GM21528 (cell line): ENCODE results near the gene CNNM3.
"Not testable (repeated sequence)": the region's sequence is repeated elsewhere in the genome, so short reads cannot be mapped to it uniquely, and the experiment has no call there.

ENCODE experiments used
- ATAC-seq: cut with Tn5 transposase; IDR thresholded peaks from one replicate; pipeline ENCODE4 v1.9.1; 2021; ENCODE audit warnings: mild to moderate bottlenecking, moderate library complexity; ENCODE audit not compliant: unreplicated experiment, low FRiP score

CNNM3 gene

DNA sequence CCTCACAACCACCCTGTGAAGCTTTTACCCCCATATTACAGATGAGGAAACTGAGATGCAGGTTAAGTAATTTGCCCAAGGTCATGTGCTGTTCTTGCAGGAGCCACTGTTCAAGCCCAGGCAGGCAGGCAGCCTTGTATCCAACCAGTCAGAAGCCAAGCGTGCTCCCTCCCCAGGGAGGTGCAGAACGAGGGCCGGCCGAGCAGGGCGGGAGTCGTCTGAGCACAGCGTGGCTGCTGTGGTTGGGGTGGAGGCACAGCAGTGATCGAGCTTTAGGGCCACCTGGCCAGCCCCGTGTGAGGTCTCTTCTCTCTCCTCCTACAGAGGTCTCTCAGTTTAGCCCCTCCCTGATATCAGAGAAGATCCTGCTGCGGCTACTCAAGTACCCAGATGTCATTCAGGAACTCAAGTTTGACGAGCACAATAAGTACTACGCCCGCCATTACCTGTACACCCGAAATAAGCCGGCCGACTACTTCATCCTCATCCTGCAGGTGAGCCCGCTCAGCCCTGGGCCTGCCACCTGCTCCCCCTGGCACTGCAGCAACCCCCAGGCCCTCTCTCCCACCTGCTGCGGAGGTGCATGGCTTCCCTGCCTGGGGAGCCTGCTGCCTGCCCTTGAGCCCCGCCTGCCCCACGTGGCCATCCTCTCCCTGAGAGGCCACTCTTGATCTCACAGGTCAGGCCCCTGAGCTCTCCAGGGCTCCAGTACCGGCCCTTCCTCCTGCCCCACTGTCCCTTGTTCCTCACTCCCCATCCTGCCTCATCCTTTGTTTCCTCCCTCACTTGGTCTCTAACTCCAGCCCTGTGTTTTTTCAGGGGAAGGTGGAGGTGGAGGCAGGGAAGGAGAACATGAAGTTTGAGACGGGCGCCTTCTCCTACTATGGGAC is 17.1 kb upstream of the CNNM3 start:
- no peak for ATAC-seq

- ATAC-seq, result no peak
Observed at GRCh38 chr2:96799623-96799935, 16.5 kb upstream of the CNNM3 start.

DNA sequence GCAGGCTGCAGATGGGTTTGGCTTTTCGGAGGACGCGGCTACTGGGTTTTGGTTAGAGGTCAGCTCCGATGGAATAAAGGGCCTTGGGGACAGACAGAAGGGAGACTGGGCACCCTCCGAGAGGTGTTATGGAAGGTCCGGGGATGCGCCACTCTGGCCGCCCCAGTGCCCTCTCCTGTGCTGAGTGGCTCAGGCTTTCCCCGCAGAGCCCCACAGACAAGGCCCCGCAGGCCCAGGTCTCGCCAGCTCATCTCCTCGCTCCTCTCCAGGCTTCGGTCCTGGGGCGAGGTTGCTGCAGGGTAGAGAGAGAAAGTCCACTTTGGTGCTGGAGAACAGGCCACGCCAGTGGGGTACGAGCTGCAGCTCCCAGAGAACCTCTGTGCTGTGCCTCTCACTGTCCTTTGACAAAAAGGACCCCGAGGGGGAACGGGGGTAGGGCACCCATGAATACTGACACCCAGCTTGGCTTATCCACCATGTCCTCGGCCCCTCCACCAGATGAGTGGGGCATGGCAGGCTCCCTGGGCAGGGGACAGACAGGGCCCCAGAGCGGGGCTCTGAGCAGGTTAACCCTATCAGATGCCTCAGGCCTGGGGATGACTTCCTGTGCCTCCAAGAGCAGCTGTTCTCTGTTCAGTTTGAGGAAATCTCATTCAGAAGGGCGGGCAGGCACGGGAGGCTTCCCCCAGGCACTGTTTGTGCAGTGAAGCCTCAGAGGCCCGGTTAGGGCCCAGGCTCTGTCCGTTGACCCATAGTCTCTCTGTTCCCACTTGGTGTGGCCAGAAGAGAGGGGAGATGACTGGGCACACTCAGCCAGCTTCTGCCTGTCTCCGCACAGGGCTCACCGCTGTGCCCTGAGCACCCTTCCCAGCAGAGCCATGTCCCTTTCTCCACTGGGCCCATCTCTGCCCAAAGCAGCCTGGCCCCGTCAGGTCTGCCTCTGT is 15.7 kb upstream of the CNNM3 start:
- peak; percentile 16 for ATAC-seq

- peak; percentile 75 for ATAC-seq
Observed at GRCh38 chr2:96801005-96801785, 14.9 kb upstream of the CNNM3 start.

DNA sequence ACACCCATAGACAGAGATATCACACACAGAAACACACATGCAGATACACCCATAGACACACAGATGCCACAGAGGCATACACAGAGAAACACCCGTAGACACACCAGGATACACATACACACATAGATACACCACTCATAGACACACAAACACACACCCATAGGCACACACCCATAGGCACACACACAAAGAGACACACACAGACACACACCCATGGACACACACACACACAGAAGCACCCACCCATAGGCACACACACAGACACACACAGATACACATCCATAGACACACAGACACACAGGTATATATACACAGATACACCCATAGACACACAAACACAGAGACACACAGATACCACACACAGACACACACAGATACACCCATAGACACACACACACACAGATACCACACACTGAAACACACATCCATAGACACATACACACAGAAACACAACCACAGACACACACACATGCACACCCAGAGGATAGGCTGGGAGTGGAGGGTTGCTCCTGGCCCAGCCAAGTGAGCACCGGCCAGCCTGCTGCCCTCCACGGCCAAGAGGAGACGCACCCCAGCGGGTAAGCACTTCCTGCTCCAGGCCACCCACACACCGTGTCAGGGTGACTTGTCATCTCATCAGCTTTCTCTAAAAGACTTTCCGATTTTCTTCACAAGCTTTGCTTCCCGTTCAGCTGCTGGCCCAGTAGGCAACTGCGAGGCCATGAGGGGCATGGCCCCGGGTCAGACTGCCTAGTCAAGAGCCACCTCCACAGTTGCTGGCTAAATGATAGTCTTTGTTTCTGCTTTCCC is 14.1 kb upstream of the CNNM3 start:
- no peak for ATAC-seq

GRCh38 chr2:96802721-96803120 is 13.3 kb upstream of the CNNM3 start:
- no peak for ATAC-seq

DNA sequence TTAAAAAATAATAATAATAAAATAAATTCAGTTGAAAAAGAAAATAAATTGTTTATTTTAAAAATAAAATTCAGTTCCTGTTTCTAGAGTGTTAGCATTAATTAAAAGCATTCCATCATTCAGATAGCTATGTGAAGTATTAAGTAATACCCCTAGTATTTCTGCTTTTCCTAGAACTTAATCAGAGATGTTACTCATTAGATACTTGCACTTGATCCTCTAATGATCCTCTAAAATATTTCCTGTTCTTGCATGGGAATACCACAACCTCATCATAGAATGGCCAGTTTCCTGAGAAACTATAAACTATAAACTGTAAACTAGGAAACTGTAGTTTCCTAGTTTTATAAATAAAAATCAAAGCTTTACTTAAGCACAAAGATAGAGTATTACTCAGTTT is 11.1 kb upstream of the CNNM3 start:
- no peak for ATAC-seq

- not testable (repeated sequence) for ATAC-seq
Observed at GRCh38 chr2:96805946-96806345, 10.1 kb upstream of the CNNM3 start.

DNA sequence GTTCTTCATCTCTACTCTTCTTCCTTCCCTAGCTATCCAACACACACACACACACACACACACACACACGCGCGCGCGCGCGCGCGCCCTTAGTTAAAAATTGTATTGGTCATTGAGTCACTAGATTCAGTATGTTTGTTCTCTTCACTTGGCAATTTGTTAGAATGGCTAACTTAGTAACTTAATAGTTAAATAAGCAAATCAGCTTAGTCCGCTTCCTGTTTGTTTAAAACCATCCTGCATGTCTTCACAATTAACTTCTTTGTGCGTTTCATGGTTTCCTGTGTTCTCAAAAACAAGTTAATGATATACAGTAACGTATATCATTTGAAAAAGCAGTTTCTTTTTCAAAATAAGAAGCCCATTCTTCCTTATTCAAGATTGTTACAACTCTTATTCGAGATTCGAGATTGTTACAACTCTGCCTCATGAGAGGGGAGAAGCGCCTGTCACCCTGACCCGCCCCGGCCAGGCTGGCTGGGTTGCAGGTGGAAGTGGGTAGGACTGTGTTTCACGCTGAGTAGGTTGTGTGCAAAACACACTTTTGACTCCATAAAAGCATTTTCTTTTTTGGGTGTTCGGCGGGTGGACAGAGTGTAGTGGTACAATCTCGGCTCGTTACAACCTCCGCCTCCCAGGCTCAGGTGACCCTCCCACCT is 9.5 kb upstream of the CNNM3 start:
- ATAC-seq, result no peak

DNA sequence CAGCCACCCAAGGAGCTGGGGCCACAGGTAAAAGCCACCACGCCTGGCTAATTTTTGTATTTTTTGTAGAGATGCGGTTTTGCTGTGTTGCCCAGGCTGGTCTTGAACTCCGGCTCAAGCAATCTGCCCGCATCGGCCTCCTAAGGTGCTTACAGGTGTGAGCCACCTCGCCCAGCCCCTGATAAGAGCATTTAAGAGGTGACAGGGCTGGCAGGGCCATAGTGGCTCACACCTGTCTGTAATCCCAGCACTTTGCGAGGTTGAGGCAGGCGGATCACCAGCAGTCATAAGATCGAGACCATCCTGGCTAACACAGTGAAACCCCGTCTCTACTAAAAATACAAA is 9.0 kb upstream of the CNNM3 start:
- ATAC-seq, result no peak

DNA sequence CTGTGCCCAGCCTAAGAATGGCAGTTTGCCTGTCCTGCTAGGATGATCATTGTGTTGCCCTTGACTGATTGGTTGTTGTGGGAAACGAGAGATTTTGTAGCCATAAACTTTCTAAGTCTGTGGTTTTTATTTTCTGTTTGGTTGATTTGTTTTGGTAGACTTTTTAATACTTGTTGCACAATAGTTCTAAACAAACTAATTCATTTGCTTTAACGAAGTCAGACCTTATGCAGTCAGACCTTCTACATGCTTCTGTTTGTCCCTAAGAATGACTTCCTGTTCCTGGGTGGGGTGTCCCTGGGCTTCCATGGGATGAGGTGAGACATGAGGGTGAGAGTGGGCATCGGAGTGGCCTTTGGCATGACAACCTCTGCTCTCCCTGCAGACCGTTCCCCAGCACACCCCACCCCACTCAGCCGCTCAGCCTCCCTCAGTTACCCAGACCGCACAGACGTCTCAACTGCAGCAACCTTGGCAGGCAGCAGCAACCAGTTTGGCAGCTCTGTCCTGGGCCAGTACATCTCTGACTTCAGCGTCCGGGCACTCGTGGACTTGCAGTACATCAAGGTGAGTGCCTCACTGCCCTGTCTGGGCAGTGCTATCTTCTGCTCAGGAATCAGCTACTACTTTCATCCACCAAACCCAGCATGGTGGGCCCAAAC is 7.8 kb upstream of the CNNM3 start:
- ATAC-seq, result no peak

GRCh38 chr2:96809216-96809882 is 6.7 kb upstream of the CNNM3 start:
- no peak for ATAC-seq

DNA sequence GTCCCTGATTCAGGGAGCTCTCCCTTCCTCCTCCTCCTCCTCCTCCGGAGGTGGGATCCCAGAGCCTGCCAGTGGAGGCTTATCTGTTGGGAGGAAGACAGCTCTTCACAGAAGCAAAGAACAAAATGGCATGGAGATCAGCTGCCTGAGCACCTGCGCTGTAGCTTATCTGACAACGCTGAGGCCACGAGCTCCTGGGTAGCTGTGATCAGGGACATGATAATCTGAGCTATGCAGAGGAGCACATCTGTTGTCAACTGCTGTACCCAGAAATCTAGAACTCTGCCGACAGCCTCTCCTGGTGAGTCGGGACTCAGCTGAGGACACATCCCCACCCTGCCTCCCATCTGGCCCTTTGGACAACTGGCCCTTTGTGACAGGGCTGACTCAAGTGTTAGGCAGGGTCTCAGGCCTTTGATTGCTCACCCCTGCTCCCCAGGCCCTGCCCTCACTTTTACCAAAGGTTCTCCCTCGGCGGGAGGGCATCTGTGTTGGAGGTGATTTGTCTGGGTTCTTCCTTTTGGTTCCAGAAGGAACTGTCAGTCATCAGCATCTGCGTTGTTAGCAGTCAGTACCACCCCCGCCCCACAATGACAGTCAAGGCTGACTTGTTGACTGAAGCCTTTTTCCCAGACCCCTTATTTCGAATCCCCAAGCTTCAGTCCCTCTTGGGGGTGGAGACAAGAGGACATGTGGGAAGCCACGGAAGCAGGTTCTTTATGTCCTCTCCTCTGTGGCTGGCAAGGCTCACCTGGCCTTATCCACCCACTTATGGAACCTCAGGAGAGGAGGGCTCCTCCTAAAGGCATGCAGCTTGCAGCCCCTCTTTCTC is 5.9 kb upstream of the CNNM3 start:
- ATAC-seq, result no peak

DNA sequence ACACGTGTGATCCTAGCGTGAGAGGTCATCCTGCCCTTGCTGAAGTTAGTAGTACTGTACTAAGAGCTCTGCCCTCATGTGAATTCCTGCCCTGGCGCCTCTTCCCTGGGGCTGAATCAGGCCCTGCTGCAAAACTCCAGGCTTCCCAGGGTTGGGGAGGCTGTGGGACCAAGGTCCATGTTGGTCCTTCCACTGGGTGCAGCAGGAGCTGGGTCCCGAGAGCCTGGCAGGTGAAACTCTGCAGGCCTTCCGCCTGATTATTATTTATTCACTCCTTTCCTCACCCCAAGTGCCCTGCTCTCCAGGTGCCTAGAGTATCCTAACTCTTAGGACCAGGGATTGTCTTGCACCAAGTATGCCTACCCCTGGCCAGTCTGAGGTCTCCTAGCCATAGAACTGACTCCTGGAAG is 5.3 kb upstream of the CNNM3 start:
- ATAC-seq, result no peak

DNA sequence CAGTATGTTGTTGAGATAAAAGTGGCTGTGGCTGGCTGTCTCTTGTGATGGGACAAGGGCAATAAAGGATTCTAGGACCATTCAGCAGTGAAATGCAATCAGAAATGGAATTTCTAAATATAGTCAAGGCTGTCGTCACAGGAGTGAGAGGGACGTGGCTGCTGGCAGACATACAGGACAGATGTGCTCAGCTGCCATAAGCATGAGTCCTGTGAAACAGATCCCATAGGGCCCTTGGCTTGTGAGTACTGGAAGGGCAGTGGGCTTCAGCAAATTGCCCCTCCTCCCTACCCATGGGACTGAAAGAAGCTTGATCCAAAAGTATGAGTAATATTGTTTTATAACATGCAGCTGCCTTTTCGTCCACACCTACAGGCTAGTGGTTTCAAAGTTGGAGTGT is 4.2 kb upstream of the CNNM3 start:
- ATAC-seq, result no peak

GRCh38 chr2:96813656-96814055 is 2.4 kb upstream of the CNNM3 start:
- no peak for ATAC-seq

GRCh38 chr2:96815326-96816126 is 542 bp upstream of the CNNM3 start:
- ATAC-seq, result no peak
